NCI-H2107 treated with DMSO at 0.1 percent for 48 hours (cell line): ENCODE results near the gene DDB1.

Experiments used
- DNase-seq: peaks from one replicate; lab custom pipeline; 2025; ENCODE audit not compliant: unreplicated experiment; lab: John Stamatoyannopoulos, UW

The DDB1 gene

DNA sequence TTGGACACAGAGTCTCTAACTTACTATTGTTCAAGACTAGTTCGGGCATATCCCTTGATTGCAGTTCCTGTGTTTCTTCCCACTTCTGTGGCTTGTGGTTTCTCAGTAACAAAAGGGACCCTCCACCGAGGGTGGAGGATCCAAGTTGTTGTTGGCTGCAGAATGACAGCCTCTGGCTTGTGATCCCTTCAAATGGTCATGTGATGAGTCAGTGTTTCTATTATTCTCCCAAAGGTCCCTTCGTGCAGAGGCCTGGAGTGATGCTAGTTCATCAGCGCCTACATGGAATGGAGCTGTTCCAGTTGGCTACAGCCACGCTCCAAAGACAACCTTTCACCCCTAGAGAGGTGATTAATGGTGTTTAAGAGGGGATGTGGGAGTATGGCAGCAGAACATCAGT lies 35.2 kb downstream of the DDB1 start:
- peak; percentile 24 for DNase-seq

DNA sequence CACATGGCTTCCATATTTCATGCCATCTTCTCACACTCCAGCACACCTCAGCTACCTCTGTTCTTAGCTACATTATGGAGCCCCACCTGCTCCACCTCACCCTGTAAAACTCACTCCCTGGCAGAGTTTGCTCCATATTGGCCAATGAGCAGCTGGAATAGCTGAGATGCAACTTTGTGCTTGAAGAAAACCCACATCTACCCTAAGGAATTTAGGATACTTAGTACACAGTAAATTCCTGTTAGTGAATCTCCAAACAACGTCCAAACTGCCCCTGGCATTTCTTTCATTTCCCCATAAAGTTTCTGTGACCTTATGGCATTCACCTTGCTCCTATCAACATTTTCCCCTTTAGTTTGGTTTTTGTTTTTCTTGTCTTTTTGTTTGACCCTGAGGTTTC lies 35.6 kb downstream of the DDB1 start:
- DNase-seq: no peak

DNA sequence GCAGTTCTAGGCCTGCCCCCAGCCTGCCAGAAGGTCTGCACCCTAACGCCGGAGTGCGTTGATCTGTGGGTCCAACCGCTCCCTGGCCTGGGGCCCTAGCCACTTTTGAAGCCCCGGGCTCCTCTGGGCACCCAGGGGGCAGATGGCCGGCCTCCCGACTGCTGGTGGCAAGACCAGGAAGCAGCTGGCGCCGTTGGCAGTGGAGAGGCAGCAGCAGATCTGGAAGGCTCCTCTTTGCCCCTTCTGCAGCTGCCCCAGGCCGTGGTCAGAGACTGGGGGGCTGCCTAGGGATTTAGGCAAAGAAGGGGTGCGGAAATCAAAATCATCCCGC lies 37.3 kb downstream of the DDB1 start:
- DNase-seq: no peak

DNA sequence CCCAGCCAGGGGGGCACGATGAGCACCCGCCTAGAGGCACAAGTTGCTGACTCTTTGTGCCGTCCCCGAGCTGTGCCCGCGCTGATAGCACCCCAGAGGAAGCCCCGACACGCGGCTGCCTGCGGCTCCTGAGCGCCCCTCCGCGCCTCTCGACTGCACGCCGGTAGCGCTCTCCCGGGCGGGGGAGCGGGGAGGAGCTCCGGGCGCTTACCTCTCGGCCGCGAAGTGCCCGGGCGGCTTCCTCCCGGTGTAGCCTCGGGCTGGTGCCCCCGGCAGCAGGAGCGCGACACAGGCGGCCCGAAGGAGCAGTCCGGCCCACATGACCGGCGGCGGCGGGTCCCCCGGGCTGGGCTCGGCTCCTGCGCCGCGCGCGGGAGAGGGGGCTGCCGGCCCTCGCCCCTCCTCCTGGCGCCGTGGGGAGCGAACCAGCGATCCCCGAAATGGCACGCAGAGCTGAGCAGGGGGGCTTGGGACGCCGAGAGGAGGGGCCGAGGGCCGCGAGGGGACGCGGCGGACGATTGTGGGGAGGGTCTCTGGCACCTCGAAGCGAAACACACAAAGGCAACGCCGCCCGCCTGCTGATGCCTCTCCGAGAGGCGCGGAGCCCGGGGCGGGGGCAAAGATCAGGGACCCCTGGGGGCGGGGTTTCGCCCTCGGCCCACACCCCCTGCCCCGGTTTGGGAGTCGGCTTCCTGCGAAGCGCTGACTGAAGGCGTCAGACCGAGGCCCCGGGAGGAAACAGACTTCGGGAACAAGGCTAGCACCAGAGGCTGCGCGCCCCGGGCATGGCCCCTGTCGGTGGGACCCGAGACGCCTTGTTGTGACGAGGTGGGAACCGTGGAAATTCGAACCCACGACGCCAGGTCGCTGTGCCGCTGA lies 37.9 kb downstream of the DDB1 start, which contains the start of gene VWCE:
TSS of gene VWCE (minus strand) at position 600 of the 879 bp plus-strand sequence. CDS start at position 321, 279 bp downstream.
- DNase-seq: no peak

DNA sequence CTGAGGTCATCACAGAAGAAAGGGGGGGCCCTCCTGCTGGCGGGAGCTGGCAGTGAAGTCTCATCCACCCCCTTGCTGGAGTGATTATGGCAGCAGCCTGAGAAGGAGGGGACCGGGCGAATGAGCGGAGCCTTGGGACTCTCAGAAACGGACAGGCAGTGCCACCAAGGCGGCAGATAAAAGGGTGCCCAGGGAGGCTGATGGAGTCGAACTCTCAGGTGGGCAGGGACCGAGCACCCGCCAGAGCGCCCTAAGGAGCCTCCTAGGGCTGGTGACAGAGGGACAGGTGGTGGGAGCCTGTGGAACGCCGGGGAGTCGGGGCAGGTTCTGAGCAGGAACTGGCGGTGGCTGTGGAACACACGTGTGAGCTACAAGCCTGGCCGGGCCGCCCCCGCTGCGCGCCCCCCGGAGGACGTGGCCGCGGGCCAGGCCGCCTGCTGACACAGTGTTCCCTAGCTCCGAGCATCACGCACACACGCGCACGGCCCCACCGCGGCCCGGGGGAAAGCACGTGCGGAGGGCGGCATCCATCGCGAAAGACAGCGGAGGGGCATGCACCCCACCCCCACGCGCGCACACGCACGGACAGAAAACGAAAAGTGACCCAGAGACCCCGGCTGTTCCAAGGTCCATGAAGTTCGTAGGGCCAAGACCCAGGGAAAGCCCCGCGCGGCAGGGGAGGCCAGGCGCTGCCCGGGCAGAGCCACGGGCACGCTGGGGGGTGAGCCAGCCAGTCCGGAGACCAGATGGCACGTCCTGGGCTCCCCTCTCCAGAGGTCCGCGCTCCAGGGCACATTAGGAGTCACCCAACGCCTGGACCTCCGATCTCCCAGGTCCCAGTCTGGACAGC lies 38.8 kb downstream of the DDB1 start:
- peak; percentile 26 for DNase-seq

DNA sequence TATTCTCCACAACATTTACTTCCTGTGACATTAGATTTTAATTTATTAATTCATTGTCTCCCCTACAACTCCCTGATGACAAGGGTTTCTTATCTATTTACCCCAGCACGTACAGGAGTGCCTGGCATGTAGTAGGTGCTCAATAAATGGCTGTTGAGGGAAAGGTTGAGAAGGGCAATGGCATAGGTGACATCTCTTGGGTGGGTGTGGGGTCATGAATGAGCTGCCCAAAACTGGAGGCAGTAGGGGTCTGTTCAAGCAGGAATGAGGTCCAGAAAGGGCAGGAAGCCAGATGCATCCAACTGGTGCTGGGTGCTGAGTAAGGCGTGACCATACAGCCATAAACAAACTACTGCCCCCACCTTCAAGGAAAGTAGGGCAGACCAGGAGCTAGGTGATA lies 40.5 kb downstream of the DDB1 start:
- DNase-seq: no peak

DNA sequence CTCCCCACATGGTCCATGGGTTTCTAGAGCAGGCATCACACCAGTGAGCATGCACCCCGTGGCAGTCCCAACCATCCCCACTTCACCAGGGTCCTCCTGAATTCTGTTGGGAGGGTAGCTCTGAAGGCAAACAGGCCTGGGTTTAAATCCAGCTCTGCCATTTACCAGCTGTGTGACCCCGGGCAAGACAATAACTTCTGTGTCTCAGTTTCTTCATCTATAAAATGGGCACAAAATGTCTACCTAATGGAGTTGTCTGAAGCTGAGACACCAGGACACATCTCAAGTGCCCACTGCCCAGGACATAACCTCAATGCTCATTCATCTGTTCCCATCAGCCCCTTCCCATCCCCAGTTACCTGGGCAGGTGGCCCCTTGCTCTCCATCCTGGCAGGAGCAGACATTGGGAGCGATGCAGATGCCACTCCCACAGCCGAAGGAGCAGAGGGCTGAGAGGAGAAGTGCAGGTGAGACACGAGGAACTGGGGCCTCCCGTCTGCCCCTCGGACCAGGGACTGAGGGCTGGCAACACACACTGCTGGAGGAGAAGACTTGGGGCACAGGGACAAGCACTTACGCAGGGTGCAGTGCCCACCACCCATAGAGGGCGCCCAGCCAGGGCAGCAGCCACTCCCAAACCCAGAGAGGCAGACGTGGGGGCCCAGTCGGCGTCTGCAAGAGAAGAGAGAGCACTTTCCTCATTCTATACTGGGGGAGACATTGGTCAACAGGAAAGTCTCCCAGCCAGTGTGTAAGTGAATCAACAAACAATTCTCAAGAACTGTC lies 41.8 kb downstream of the DDB1 start:
- DNase-seq: no peak

DNA sequence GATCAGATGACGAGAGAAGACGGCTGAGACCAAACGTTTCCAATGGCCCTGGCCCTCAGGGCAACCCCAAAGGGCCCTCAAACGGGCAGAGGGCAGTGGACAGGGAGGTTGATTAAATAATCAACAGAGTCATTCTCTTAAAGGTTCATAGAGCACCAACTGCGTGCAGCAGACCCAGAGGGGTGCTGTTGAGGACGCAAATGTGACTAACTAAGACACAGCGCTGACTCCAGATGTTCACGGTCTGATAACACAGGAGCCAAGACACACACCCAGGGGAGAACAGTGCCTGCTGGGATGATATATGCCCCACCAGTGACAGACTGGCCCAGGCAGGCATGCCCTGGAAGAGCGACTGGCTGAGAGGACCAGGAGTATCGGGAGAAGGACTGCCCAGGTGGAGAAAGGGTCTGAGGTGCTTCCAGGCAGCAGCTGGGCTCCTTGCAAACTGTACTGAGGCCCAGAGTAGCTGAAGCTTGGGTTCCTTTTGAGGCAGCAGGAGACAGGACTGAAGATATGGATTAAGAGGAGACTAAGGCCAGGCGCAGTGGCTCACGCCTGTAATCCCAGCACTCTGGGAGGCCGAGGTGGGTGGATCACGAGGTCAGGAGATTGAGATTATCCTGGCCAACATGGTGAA lies 45.4 kb downstream of the DDB1 start:
- no peak for DNase-seq

DNA sequence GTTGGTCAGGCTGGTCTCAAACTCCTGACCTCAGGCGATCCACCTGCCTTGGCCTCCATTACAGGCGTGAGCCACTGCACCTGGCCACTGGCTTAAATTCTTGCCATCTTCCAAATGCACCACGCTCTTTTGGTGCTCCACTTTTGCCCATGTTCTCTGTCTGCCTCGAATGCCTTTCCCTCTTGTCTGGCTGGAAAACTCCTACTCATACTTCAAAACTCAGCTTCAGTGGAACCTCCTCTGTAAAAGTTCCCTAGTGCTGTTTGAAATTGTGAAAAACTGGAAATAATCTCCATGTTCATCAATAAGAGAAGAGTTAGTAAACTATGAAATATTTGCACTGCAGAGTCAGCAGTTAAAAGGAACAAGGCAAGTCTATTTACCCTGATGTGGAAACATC lies 49.3 kb downstream of the DDB1 start:
- no peak for DNase-seq

DNA sequence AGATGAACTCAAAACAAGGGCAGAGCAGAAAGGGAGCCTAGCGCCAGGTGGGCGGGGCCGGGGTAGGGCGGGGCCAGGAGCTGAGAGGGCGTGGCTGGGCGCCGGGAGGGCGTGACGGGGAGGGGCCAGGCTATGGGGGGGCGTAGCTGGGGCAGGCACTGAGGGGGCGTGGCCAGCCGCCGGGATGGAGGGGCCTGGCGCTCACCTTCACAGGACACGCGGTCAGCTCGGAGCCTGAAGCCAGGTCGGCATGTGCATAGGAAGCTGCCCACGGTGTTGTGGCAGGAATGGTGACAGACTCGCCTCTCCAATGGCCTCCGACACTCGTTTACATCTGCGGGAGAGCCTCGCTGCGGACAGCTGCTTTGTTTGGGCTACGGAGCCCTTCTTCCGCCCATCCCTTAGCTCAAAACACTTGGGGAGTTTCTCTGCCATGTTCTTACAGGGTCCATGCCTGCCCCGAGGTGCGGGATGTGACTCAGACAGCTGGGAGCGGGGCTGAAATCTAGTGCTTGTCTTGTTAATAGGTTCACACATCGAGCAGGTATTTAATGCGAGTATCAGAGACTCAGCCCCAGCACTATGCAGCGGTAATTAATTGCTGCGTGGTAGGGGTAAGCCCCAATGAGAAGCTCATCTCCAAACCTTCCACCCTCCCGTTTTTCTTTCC lies 51.2 kb downstream of the DDB1 start:
- DNase-seq: no peak

DNA sequence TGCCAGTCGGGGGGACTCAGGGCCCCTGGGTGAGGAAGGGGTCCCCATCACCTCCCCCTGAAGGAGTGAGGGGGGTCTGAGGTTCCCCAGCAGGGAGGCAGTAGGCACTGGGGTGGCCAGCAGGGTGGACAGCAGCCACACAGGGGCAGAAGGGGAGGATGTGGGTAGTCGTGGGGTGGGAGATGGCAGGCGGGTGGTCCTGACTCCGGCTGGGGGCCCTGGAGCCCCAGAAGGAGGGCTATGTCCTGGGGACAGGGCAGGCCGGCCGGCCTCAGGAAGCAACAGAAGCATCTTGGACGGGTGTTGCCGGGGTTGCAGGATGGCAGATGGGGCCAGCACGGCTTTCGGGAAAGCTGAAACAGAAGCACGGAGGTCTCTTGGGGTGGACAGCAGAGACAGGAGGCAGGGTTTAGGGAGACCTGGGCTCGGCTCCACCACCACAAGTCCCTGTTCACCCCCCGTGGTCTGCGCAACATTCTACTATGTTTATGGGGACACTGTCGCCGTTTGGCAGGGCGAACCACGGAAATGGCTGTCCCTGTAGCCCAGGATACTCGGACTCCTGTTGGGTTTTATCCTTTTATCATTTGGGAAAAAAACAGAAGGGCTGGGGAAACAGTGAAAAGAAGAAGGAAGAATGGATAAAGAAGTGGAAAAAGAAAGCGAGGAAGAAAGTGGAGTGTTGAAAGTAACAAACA lies 51.9 kb downstream of the DDB1 start:
- DNase-seq: no peak

DNA sequence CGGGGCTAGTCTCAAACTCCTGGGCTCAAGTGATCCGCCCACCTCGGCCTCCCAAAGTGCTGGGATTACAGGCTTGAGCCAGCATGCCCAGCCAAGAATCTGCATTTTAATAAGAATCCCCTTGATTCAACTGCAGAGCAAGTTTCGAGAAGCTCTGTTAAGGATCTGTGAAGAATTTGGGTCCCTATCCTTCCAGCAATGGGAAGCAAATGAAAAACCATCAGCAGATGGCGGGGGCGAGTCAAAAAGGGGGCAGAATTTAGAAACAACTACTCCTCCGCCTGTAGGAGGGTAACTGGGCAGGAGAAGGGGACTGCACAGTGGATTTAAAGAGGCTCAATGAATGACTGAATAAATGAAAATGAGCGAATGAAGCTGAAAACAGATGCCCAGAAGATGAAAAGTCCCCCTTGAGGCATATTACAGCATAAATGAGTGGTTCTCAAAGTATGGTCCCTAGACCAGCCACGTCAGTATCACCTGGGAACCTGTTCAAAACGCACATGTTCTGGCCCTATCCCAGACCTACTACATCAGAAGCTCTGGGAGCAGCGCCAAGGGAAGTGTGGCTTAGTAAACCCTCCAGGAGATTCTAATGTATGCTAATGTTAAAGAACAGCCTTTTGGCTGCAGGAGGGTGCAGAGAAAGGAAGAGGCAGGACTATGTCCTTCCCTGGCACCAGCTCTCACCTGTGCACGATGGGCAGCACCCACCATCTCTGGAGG lies 52.8 kb downstream of the DDB1 start:
- DNase-seq: no peak

DNA sequence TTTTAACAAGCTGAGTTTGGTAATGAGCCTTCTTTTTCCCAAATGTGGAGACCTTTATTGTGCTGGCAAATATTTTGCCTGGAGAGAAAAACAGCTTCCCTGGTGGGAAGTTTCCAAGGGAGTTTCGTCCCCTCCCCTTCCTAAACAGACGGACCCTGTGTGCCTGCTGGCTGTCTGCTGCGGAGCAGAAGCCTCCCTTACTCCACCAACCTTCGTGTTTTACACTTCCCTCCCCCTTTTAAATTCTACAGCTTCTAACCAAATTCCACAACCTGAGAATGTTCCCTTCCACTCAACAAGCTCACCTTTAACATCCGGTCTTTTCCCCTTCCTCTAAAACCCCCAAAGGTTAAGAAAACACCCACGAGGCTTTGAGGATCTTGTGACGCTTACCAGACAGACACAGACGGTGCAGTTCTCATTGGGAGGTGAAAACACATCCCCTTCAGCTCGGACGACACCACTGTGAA lies 54.9 kb downstream of the DDB1 start:
- DNase-seq: no peak

DNA sequence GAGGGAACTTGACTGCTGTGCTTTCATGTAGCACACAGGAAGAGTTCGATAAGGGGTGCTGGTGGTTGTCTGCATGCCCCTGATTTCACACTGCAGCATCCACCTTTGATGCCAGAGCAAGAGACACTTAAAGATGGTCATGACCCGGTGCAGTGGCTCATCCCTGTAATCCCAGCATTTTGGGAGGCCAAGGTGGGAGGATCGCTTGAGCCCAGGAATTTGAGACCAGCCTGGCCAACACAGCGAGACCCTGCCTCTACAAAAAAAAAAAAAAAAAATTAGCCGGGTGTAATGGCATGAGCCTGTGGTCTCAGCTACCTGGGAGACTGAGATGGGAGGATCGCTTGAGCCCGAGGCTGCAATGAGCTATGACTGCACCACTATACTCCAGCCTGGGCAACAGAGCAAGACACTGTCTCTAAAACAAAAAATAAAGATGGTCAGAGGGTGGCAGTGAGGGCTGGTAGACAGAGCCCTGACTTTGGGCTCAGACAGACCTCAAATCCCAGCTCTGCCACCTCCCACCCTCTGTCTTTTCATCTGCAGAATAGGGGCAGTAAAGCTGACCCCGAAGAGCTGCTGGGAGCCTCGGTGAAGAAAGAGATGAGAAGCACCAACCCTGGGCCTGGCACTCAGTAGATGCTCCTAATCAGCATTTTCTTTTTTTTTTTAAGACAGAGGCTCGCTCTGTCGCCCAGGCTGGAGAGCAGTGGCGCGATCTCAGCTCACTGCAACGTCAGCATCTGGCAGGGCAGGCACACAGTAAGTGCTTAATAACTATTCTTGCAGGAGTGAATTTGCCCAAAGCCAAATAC lies 55.5 kb downstream of the DDB1 start:
- no peak for DNase-seq

DNA sequence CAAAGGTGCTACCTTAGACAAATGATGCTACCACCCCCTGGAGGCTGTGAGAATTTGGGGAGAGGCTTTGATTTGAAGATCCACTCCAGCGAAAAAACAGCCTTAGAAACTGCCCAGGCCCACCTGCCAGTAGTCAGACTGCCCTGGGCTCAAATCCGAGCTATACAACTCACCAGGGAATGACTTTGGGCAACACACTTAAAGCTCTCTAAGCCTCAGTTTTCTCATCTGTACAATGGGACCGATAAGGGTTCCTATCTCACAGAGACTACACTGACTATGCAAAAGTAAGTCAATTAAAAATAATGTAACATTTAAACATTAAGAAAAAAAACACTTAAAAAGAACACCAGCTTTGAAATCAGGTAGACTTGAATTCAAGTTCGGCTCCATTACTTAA lies 57.7 kb downstream of the DDB1 start:
- DNase-seq: no peak

DNA sequence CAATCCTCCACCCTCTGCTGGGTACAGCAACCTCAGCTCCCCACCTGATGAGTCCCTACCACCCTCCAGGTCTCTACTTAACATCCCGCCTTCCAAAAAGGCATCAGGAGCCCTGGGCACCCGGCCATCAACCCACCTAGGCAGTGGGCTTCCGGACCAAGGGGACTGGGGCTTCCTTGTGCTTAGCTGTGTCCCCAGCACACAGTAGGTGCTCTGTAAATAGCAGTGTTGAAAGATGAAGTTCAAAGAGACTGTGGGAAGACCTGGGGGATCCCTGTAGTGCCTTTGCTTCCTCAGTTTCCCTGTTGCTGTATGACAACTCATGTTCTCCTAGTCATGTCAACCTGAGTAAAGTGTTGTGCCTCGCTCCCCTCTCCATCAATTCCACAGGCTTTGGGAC lies 58.8 kb downstream of the DDB1 start:
- no peak for DNase-seq

DNA sequence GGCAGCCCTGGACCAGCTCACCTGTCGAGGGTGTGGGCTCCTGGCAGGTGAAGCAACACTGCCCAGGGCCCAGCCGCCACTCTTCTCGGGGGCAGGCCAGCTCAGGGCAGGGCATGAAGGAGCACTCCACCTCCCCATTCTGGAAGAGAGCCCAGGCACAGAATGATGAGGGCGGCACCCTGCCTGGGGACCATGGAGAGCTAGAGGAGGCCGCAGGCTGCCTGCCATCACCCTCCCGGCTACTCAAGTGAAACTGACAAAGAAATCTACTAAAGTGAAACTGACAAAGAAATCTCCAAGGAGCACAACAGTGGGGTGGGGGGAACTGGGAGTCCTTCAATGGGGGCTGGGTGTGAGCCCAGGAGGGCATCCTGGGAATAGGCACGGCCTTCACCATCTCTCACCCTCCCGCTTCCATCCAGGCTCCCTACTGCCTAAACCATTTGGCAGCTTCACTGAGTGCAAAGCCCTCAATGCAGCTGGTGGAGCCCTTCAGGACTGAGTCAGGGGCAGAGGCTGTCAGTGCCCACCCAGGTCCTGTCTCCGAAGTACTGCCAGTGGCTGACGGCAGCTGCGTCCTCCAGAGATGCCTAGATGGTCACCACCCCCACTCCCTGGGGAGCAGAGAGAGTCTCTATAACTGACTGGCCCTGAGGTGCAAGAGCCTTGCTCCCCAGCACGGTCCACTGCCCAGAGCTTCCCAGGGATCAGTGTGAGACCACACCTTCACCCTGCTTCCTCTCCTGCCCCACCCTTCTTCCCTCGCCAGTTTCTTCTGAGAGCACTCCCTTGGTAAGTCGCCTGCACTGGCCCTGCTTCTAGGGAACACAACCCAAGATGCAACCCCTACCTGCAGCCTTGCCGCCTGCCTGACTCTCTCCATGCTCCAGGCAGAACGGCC lies 59.5 kb downstream of the DDB1 start:
- DNase-seq: peak; percentile 40
